Muscle layer of duodenum (tissue), 2 donors: Measurements from ENCODE around the gene GPD1L.

Experiments
- H3K27ac ChIP-seq: one replicate; pipeline ENCODE4 v1.7.0; 2013; ENCODE audit warnings: mild to moderate bottlenecking, low read length
- H3K27me3 ChIP-seq: one replicate; pipeline ENCODE4 v1.7.0; 2013; ENCODE audit warnings: low read depth, mild to moderate bottlenecking, control low read depth, low read length
- H3K36me3 ChIP-seq, 2 donors: one replicate each; pipeline ENCODE4 v1.7.0; 2013; ENCODE audit warnings: low read length in 2 of 2, control low read depth in 1 of 2, mild to moderate bottlenecking in 1 of 2; ENCODE audit not compliant: insufficient read depth in 2 of 2, control insufficient read depth in 1 of 2
- H3K4me1 ChIP-seq, 2 donors: one replicate each; pipeline ENCODE4 v1.7.0; 2013; ENCODE audit warnings: low read length in 2 of 2, mild to moderate bottlenecking in 2 of 2, control low read depth in 1 of 2, moderate library complexity in 1 of 2; ENCODE audit not compliant: insufficient read depth in 2 of 2, control insufficient read depth in 1 of 2
- H3K4me3 ChIP-seq, 2 donors: one replicate each; pipeline ENCODE4 v1.7.0; 2013; ENCODE audit warnings: low read length in 2 of 2, low read depth in 1 of 2, mild to moderate bottlenecking in 1 of 2
- H3K9me3 ChIP-seq, 2 donors: one replicate each; pipeline ENCODE4 v1.7.0; 2013; ENCODE audit warnings: low read length in 2 of 2, control low read depth in 1 of 2, mild to moderate bottlenecking in 1 of 2; ENCODE audit not compliant: control insufficient read depth in 1 of 2
- donor health status: healthy.

GPD1L gene

GRCh38 chr3:32123620-32124019, 17.2 kb downstream of the GPD1L start:
- Histone ChIP-seq H3K4me1 (no peaks in the 10 kb centered on the region), H3K27me3 (no peaks in the 10 kb centered on the region), H3K9me3 (no peaks in the 10 kb centered on the region), H3K4me3 (no peak overlapping the region), H3K36me3 (no peaks in the 10 kb centered on the region), H3K27ac (no peak overlapping the region)

DNA sequence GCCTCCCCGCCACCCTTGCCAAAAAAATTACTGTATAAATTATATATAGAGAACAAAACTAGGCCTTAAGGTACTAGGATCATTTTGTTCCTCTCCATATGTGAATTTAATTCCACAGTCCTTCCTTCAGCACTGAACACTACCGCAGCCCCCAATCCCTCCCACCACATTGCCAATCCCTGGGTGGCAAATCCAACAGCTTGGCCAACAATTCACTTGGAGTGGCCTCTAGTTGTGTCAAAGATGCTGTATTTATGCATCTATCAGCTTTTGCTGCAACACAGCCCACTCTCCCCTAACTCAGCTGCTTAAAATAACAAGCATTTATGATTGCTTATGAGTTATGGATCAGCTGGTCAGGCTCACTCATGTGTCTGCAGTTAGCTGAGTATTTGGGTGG, 18.6 kb downstream of the GPD1L start:
- Histone ChIP-seq H3K9me3 (no peaks in the 10 kb centered on the region), H3K27ac (no peak overlapping the region), H3K36me3 (peaks cover under 1 to 8% of the 10 kb centered on the region in 2 donors), H3K4me3 (no peak overlapping the region), H3K4me1 (no peaks in the 10 kb centered on the region), H3K27me3 (no peaks in the 10 kb centered on the region)

GRCh38 chr3:32126305-32127015, 20.0 kb downstream of the GPD1L start:
- Histone ChIP-seq H3K27me3 (no peaks in the 10 kb centered on the region), H3K36me3 (peaks cover 5 to 15% of the 10 kb centered on the region in 2 donors), H3K4me1 (no peaks in the 10 kb centered on the region), H3K27ac (no peak overlapping the region), H3K9me3 (no peaks in the 10 kb centered on the region), H3K4me3 (no peak overlapping the region)

GRCh38 chr3:32127219-32127826, 20.9 kb downstream of the GPD1L start:
- Histone ChIP-seq H3K9me3 (no peaks in the 10 kb centered on the region), H3K27ac (no peak overlapping the region), H3K36me3 (peaks cover 5 to 16% of the 10 kb centered on the region in 2 donors), H3K4me1 (no peaks in the 10 kb centered on the region), H3K4me3 (no peak overlapping the region), H3K27me3 (no peaks in the 10 kb centered on the region)

GRCh38 chr3:32128936-32129335, 22.5 kb downstream of the GPD1L start:
- Histone ChIP-seq H3K36me3 (peaks cover 5 to 16% of the 10 kb centered on the region in 2 donors), H3K27ac (no peak overlapping the region), H3K9me3 (no peaks in the 10 kb centered on the region), H3K4me3 (no peak overlapping the region), H3K4me1 (no peaks in the 10 kb centered on the region), H3K27me3 (no peaks in the 10 kb centered on the region)

DNA sequence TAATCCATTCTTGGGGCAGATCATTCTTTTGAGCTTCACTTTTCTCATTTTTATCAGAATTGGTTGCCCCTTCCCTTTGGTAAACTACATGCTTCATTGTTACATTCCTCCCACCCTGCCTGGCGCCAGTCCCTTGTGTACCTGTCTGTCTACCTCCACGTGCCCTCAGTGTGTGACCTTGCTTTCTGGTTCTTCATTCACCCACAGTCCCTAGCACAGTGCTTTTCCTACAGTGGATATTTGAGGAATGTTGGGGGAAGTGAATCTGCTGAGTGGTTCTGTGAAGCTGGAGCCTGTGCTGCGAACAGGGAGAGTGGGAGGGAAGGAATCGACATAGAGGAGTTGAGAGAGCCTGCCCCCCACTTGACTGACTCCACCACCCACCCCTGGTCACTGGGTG, 23.4 kb downstream of the GPD1L start:
- no peaks in the 10 kb centered on the region for H3K27me3 ChIP-seq
- no peak overlapping the region for H3K4me3 ChIP-seq
- H3K27ac ChIP-seq: no peak overlapping the region
- no peaks in the 10 kb centered on the region for H3K4me1 ChIP-seq
- peaks cover 5 to 16% of the 10 kb centered on the region in 2 donors for H3K36me3 ChIP-seq
- H3K9me3 ChIP-seq: no peaks in the 10 kb centered on the region

- Histone ChIP-seq H3K27ac (no peak overlapping the region), H3K4me3 (no peak overlapping the region), H3K4me1 (no peaks in the 10 kb centered on the region), H3K36me3 (peaks cover 5 to 16% of the 10 kb centered on the region in 2 donors), H3K27me3 (no peaks in the 10 kb centered on the region), H3K9me3 (no peaks in the 10 kb centered on the region)
Observed at GRCh38 chr3:32132121-32132520, 25.7 kb downstream of the GPD1L start.

DNA sequence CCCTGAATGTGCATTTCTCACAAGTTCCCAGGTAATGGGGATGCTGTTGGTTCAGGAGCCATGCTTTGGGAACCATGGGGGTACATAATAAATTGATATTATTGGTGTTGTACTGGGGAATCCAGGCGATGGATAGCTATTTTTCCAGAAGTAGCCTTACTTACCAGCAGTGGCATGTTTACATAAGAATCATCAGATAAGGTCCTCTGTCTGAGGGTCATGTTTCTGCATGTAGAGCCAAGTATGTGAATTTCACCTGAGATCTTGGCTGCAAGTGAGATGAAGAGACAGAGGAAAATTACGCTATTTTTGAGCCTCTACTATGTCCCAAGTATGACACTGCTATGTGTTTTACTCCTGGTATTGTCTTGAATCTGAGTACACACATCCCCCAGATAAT, 26.3 kb downstream of the GPD1L start:
- Histone ChIP-seq H3K4me3 (no peak overlapping the region), H3K27me3 (no peaks in the 10 kb centered on the region), H3K36me3 (peaks cover 5 to 16% of the 10 kb centered on the region in 2 donors), H3K4me1 (no peaks in the 10 kb centered on the region), H3K27ac (no peak overlapping the region), H3K9me3 (no peaks in the 10 kb centered on the region)

DNA sequence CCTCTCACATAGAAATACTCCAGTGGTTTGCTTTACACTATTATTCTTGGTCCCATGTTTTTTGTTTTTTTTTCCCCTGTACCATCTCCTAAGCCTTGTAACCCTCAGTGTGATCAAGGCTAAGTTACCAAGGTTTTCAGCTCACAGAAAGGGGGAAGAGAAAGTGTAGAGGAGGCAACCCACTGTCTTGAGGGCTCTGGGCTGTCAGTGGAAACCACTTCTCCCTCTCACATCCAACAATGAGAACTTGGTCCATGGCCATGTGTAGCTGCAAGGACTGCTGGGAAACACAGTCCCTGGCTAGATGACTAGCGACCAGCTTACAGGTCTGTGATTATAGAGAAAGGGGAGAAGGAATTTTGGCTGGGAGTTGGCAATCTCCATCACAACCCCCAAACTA, 30.3 kb downstream of the GPD1L start:
- Histone ChIP-seq H3K4me3 (no peak overlapping the region), H3K4me1 (no peaks in the 10 kb centered on the region), H3K27ac (no peak overlapping the region), H3K27me3 (no peaks in the 10 kb centered on the region), H3K9me3 (no peaks in the 10 kb centered on the region), H3K36me3 (peaks cover 0 to 6% of the 10 kb centered on the region in 2 donors)

DNA sequence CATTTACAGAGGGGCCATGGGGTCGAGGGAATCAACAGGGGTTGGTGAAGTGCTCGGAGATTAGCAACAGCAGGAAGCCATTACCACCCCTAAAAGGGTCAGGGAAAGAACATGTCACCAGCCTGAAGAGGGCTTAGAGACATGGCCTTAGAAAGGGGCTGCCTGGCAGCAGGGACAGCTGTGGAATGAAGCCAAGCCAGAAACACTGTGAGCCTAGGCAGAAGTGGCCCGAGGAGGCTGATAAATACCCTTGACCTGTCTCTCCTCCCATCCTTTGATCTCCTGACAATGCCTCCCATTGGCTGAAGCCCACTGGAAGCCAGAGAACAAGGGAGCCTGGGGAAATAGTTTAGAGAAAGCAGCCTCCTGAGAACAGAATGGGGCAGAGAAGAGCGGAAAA, 31.4 kb downstream of the GPD1L start:
- no peaks in the 10 kb centered on the region for H3K9me3 ChIP-seq
- no peak overlapping the region for H3K4me3 ChIP-seq
- peaks cover 0 to 6% of the 10 kb centered on the region in 2 donors for H3K36me3 ChIP-seq
- no peak overlapping the region for H3K27ac ChIP-seq
- H3K27me3 ChIP-seq: no peaks in the 10 kb centered on the region
- no peaks in the 10 kb centered on the region for H3K4me1 ChIP-seq

- no peak overlapping the region for H3K27ac ChIP-seq
- no peaks in the 10 kb centered on the region for H3K9me3 ChIP-seq
- peaks cover 0 to 6% of the 10 kb centered on the region in 2 donors for H3K36me3 ChIP-seq
- H3K4me1 ChIP-seq: no peaks in the 10 kb centered on the region
- no peaks in the 10 kb centered on the region for H3K27me3 ChIP-seq
- no peak overlapping the region for H3K4me3 ChIP-seq
Observed at GRCh38 chr3:32138545-32139104, 32.2 kb downstream of the GPD1L start.
